Testis (tissue), 3 donors: ENCODE measurements around the gene SETD3. TPM values are rescaled to one million over a fixed set of nuclear protein-coding genes. Genes with fewer than 3 reads are reported as not detected.

Source experiments
- DNase-seq: peaks from one replicate; pipeline ENCODE4 v3.0.0-alpha.2; 2019
- H3K27ac ChIP-seq, 2 donors: fragments of 200-600 bp; sonication (generic); one replicate each; pipeline ENCODE4 v1.5.1; 2019
- H3K27me3 ChIP-seq: fragments of 200-600 bp; sonication (generic); one replicate; pipeline ENCODE4 v1.5.1; 2019
- H3K36me3 ChIP-seq: fragments of 200-600 bp; sonication (generic); one replicate; pipeline ENCODE4 v1.5.1; 2017; ENCODE audit warnings: low read depth; ENCODE audit errors: missing control alignments
- H3K4me1 ChIP-seq: fragments of 200-600 bp; sonication (generic); one replicate; pipeline ENCODE4 v1.5.1; 2019
- H3K4me3 ChIP-seq, 2 donors: fragments of 200-600 bp; sonication (generic); one replicate each; pipeline ENCODE4 v1.5.1; 2017 to 2019
- H3K9me3 ChIP-seq: fragments of 200-600 bp; sonication (generic); one replicate; pipeline ENCODE4 v1.5.1; 2017
- CTCF ChIP-seq, 3 experiments: fragments of 450-650 bp in 2 of 3; fragments of 200-600 bp in 1 of 3; sonication (generic) in 1 of 3; IDR thresholded peaks; one replicate each; pipeline ENCODE4 v1.5.1; 2016 to 2019; ENCODE audit warnings: antibody characterized with exemption in 3 of 3, mild to moderate bottlenecking in 2 of 3, moderate library complexity in 1 of 3
- POLR2A ChIP-seq: fragments of 450-650 bp; IDR thresholded peaks from one replicate; pipeline ENCODE4 v1.6.1; 2017; ENCODE audit warnings: antibody characterized with exemption, mild to moderate bottlenecking, moderate library complexity
- WGBS, 2 donors: methylation state at CpG; one replicate each; pipeline ENCODE4 v1.1.5; 2018; 5-methylcytosine and 5-hydroxymethylcytosine counted together
- intact Hi-C: fragments of 100-400 bp; cut with DNase I; formaldehyde crosslinking; loops from one replicate; pipeline ENCODE4 v1.15.1; 2023; ENCODE audit warnings: low total_unique reads
- polyA plus RNA-seq: library from polyadenylated mRNA; stranded (reverse); fragments of 350-450 nt; fragmentation: Illumina TruSeq; extraction: RNeasy Lipid Tissue Mini Kit (QIAGEN cat#74804); gene quantifications from one replicate; pipeline ENCODE4 v1.2.3, GENCODE V29; 2014; ENCODE audit warnings: low read depth, low replicate concordance; ENCODE audit not compliant: insufficient read depth
- total RNA-seq, 2 donors: library from RNA; depleted of rRNA; stranded (reverse); fragments of >200 nt; gene quantifications; one replicate each; pipeline ENCODE4 v1.2.3, GENCODE V29; 2016

The SETD3 gene
- total and polyA plus RNA-seq, 3 donors from 2014 or later: 135 to 186 (median 160) TPM

- TF ChIP-seq POLR2A: no peak
- TF ChIP-seq CTCF (IDR thresholded peaks at IDR 0.05): no peak
- Histone ChIP-seq H3K27ac (no peak overlapping the region), H3K36me3 (no peaks in the 10 kb centered on the region), H3K9me3 (no peaks in the 10 kb centered on the region), H3K27me3 (no peaks in the 10 kb centered on the region), H3K4me1 (no peaks in the 10 kb centered on the region), H3K4me3 (no peak overlapping the region)
- intact Hi-C loops: no loop called here
- DNase-seq: no peak
- 90 to 95% methylated on average over 9 of the region's 9 CpGs for WGBS, 2 donors
Measured at GRCh38 chr14:99394602-99395156, 86.0 kb downstream of the SETD3 start.

GRCh38 chr14:99393059-99393655, 87.5 kb downstream of the SETD3 start:
- intact Hi-C loops: no loop called here
- no peak for TF ChIP-seq POLR2A
- peak in 2 of 3 experiments; percentile 38 to 50 for TF ChIP-seq CTCF (IDR thresholded peaks at IDR 0.05)
- H3K27ac ChIP-seq: no peak overlapping the region
- no peaks in the 10 kb centered on the region for H3K4me1 ChIP-seq
- H3K36me3 ChIP-seq: no peaks in the 10 kb centered on the region
- no peak overlapping the region for H3K4me3 ChIP-seq
- H3K9me3 ChIP-seq: no peaks in the 10 kb centered on the region
- H3K27me3 ChIP-seq: no peaks in the 10 kb centered on the region
- 74 to 78% methylated on average over 12 of the region's 12 CpGs for WGBS, 2 donors
- peak; percentile 41 for DNase-seq

GRCh38 chr14:99391671-99392070, 89.0 kb downstream of the SETD3 start:
- TF ChIP-seq CTCF (IDR thresholded peaks at IDR 0.05): no peak
- TF ChIP-seq POLR2A: no peak
- no peaks in the 10 kb centered on the region for H3K4me1 ChIP-seq
- intact Hi-C loops: no loop called here
- H3K4me3 ChIP-seq: no peak overlapping the region
- H3K36me3 ChIP-seq: no peaks in the 10 kb centered on the region
- no peaks in the 10 kb centered on the region for H3K9me3 ChIP-seq
- H3K27me3 ChIP-seq: no peaks in the 10 kb centered on the region
- DNase-seq: no peak
- 74 to 75% methylated on average over 13 of the region's 13 CpGs for WGBS, 2 donors
- no peak overlapping the region for H3K27ac ChIP-seq

GRCh38 chr14:99389174-99389826, 91.4 kb downstream of the SETD3 start:
- TF ChIP-seq CTCF (IDR thresholded peaks at IDR 0.05) (peak in 2 of 3 experiments; percentile 30 to 73), POLR2A (no peak)
- no peaks in the 10 kb centered on the region for H3K9me3 ChIP-seq
- intact Hi-C loops: no loop called here
- WGBS, 2 donors: 11 to 12% methylated on average over 20 to 24 of the region's 24 CpGs
- no peak overlapping the region for H3K4me3 ChIP-seq
- DNase-seq: peak; percentile 67
- no peaks in the 10 kb centered on the region for H3K4me1 ChIP-seq
- no peak overlapping the region for H3K27ac ChIP-seq
- no peaks in the 10 kb centered on the region for H3K27me3 ChIP-seq
- no peaks in the 10 kb centered on the region for H3K36me3 ChIP-seq
